ENCODE data around the gene SSRP1. TPM values are rescaled to one million over a fixed set of nuclear protein-coding genes. Genes with fewer than 3 reads are reported as not detected.
A peak's percentile ranks its signal among the peaks of the same experiment; 100 is the strongest.
"Not testable (repeated sequence)": the region's sequence is repeated elsewhere in the genome, so short reads cannot be mapped to it uniquely, and the experiment has no call there.

Gene SSRP1
- total and polyA plus RNA-seq, 5 experiments from 2014 or later = 35.9 to 74.5 (median 41.0) TPM

- peak overlapping the region in 1 of 10 donors; percentile 29 for H3K4me3 Mint-ChIP-seq
- POLR2A ChIA-PET = no interaction called here
- H3K4me1 Mint-ChIP-seq = no peaks in the 10 kb centered on the region
These were observed 32.6 kb upstream of the SSRP1 start for GRCh38 chr11:57368106-57368844.

GRCh38 chr11:57364851-57365660 lies 29.4 kb upstream of the SSRP1 start:
- POLR2A ChIA-PET = interaction anchor here (0.6 kb wide), 1 partner anchor 18 kb away, joined by 6 read pairs; no protein-coding TSS in a partner anchor
- Mint-ChIP-seq H3K4me1 (no peaks in the 10 kb centered on the region), H3K9me3 (peaks cover 0 to 5% (median 0%) of the 10 kb centered on the region in 9 donors), H3K36me3 (no peaks in the 10 kb centered on the region), H3K27ac (peak overlapping the region in 1 of 10 donors; percentile 10), H3K4me3 (no peak overlapping the region), H3K27me3 (peaks cover 3 to 8% (median 5%) of the 10 kb centered on the region in 5 donors)
- ATAC-seq (no peak), DNase-seq (no peak)

More at GRCh38 chr11:57368106-57368844, 32.6 kb upstream of the SSRP1 start:
- ATAC-seq (no peak), DNase-seq (no peak)
- H3K9me3 Mint-ChIP-seq = peaks cover 0 to 2% (median 0%) of the 10 kb centered on the region in 9 donors
- H3K27me3 Mint-ChIP-seq = peaks cover 0 to 4% (median 0%) of the 10 kb centered on the region in 5 donors
- peak overlapping the region in 2 of 10 donors; percentile 9 to 37 for H3K27ac Mint-ChIP-seq
- H3K36me3 Mint-ChIP-seq = no peaks in the 10 kb centered on the region

- Mint-ChIP-seq H3K4me3 (no peak overlapping the region), H3K27me3 (peaks cover 2 to 8% (median 5%) of the 10 kb centered on the region in 5 donors), H3K9me3 (peaks cover 0 to 5% (median 0%) of the 10 kb centered on the region in 9 donors)
These were observed 27.7 kb upstream of the SSRP1 start for GRCh38 chr11:57363131-57364080.

DNA sequence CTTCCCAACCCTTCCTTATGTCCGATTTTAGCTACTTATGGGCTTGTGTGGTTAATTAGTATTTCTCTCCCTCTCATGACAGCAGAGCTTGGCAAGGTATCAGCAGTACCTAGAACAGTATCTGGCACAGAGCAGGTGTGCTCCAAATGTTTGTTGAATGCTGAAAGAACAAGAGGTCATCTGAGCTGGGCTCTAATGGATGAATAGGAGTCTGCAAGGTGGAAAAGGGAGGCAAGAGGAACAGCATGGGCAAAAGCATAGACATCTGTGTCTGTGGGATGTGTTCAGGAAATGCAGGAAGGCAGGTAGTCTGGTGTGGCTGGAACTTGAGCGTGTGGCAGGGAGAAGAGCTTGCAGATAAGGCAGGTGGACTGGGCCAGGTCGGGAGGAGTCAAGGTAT lies 26.2 kb upstream of the SSRP1 start:
- Mint-ChIP-seq H3K27me3 (peaks cover 2 to 8% (median 5%) of the 10 kb centered on the region in 5 donors), H3K36me3 (no peaks in the 10 kb centered on the region), H3K4me3 (no peak overlapping the region), H3K4me1 (no peaks in the 10 kb centered on the region), H3K9me3 (peaks cover 0 to 5% (median 0%) of the 10 kb centered on the region in 9 donors), H3K27ac (peak overlapping the region in 1 of 10 donors; percentile 51)
- no peak for ATAC-seq
- DNase-seq = no peak
- POLR2A ChIA-PET = no interaction called here

More at GRCh38 chr11:57363131-57364080, 27.7 kb upstream of the SSRP1 start:
- Mint-ChIP-seq H3K27ac (no peak overlapping the region), H3K36me3 (no peaks in the 10 kb centered on the region), H3K4me1 (no peaks in the 10 kb centered on the region)
- ATAC-seq = no peak
- DNase-seq = no peak
- POLR2A ChIA-PET = no interaction called here

- H3K4me3 Mint-ChIP-seq, H3K9me3 Mint-ChIP-seq, H3K27ac Mint-ChIP-seq, POLR2A ChIA-PET, ATAC-seq, H3K4me1 Mint-ChIP-seq, H3K27me3 Mint-ChIP-seq, DNase-seq, H3K36me3 Mint-ChIP-seq: not testable (repeated sequence)
These were observed 25.7 kb upstream of the SSRP1 start for GRCh38 chr11:57361420-57361819.

DNA sequence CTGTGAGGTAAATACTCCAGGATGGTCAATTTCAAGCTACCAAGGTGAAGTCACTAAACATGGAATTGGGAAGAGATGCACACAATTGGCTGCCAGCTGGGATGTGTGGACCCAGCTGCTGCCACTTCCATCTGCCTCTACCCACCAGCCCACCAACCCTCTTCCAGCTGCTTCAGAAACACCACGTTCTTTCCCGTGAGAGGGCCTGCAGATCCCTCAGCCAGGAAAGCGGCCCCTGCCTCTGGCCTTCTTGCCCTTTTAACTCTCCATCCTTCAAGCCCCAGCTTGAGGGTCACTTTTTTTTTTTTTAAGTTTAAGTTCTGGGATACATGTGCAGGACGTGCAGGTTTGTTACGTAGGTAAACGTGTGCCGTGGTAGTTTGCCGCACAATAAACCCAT lies 25.3 kb upstream of the SSRP1 start:
- Mint-ChIP-seq H3K9me3 (peaks cover 0 to 5% (median 0%) of the 10 kb centered on the region in 9 donors), H3K36me3 (no peaks in the 10 kb centered on the region), H3K4me3 (no peak overlapping the region), H3K4me1 (no peaks in the 10 kb centered on the region), H3K27me3 (peaks cover 2 to 8% (median 5%) of the 10 kb centered on the region in 5 donors), H3K27ac (no peak overlapping the region)
- POLR2A ChIA-PET = interaction anchor here (0.7 kb wide), 1 partner anchor 112 kb away, joined by 3 read pairs; no protein-coding TSS in a partner anchor
- no peak for DNase-seq
- ATAC-seq = no peak

GRCh38 chr11:57359896-57360690 lies 24.4 kb upstream of the SSRP1 start:
- POLR2A ChIA-PET = interaction anchor here (0.7 kb wide), 1 partner anchor 113 kb away, joined by 3 read pairs; no protein-coding TSS in a partner anchor
- H3K4me3 Mint-ChIP-seq = no peak overlapping the region
- H3K9me3 Mint-ChIP-seq = peaks cover 0 to 5% (median 0%) of the 10 kb centered on the region in 9 donors
- no peak for DNase-seq
- H3K36me3 Mint-ChIP-seq = no peaks in the 10 kb centered on the region
- H3K27me3 Mint-ChIP-seq = peaks cover 2 to 8% (median 5%) of the 10 kb centered on the region in 5 donors
- no peaks in the 10 kb centered on the region for H3K4me1 Mint-ChIP-seq
- H3K27ac Mint-ChIP-seq = no peak overlapping the region
- ATAC-seq = no peak

- Mint-ChIP-seq H3K4me1 (peaks cover 0 to 1% (median 0%) of the 10 kb centered on the region in 4 donors), H3K36me3 (no peaks in the 10 kb centered on the region), H3K9me3 (peaks cover 0 to 5% (median 0%) of the 10 kb centered on the region in 9 donors), H3K4me3 (no peak overlapping the region), H3K27me3 (peaks cover 5 to 15% (median 9%) of the 10 kb centered on the region in 5 donors), H3K27ac (no peak overlapping the region)
- no peak for ATAC-seq
- no peak for DNase-seq
- POLR2A ChIA-PET = no interaction called here
These were observed 23.7 kb upstream of the SSRP1 start for GRCh38 chr11:57359396-57359795.

- Mint-ChIP-seq H3K4me3 (no peak overlapping the region), H3K36me3 (no peaks in the 10 kb centered on the region), H3K9me3 (peaks cover 0 to 5% (median 0%) of the 10 kb centered on the region in 9 donors), H3K4me1 (peaks cover 0 to 1% (median 0%) of the 10 kb centered on the region in 4 donors), H3K27ac (no peak overlapping the region), H3K27me3 (peaks cover 5 to 19% (median 9%) of the 10 kb centered on the region in 5 donors)
- DNase-seq (no peak), ATAC-seq (no peak)
- POLR2A ChIA-PET = no interaction called here
These were observed 23.3 kb upstream of the SSRP1 start for GRCh38 chr11:57358991-57359390.

GRCh38 chr11:57358543-57358961 lies 22.9 kb upstream of the SSRP1 start:
- no peak overlapping the region for H3K27ac Mint-ChIP-seq
- H3K4me1 Mint-ChIP-seq = peaks cover 0 to 1% (median 0%) of the 10 kb centered on the region in 4 donors
- H3K9me3 Mint-ChIP-seq = peaks cover 0 to 5% (median 0%) of the 10 kb centered on the region in 9 donors
- no peak overlapping the region for H3K4me3 Mint-ChIP-seq
- POLR2A ChIA-PET = no interaction called here
- DNase-seq = no peak
- no peaks in the 10 kb centered on the region for H3K36me3 Mint-ChIP-seq
- H3K27me3 Mint-ChIP-seq = peaks cover 5 to 19% (median 9%) of the 10 kb centered on the region in 5 donors
- no peak for ATAC-seq

DNA sequence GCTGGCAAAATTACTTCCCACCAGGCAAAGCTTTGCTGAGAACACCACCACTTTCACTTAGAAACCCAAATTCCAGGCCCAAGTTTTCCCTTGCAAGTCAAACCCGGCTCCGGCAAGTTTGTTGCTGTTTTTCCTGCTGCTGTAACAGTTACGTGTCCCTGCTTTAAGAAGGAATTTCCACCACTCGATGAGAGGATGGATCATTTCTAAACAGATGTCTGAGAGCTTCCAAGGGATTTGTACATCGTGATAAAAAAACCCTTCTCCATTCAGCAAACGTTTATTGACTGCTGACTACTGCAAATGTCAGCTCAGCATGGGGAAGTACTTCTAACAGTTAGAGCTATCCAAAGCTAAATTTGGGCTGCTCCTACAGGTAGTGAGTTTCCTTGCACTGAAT lies 22.2 kb upstream of the SSRP1 start:
- DNase-seq = no peak
- H3K36me3 Mint-ChIP-seq = no peaks in the 10 kb centered on the region
- H3K4me3 Mint-ChIP-seq = no peak overlapping the region
- peaks cover 0 to 1% (median 0%) of the 10 kb centered on the region in 4 donors for H3K4me1 Mint-ChIP-seq
- no peak overlapping the region for H3K27ac Mint-ChIP-seq
- ATAC-seq = no peak
- POLR2A ChIA-PET = no interaction called here
- peaks cover 5 to 19% (median 7%) of the 10 kb centered on the region in 5 donors for H3K27me3 Mint-ChIP-seq
- H3K9me3 Mint-ChIP-seq = no peaks in the 10 kb centered on the region

Measured in naive thymus-derived CD8-positive, alpha-beta T cell (primary cell).